Suprapubic skin (tissue), 4 donors: ENCODE data around the gene NKAIN2.

ENCODE experiments used
- POLR2A ChIP-seq, 2 donors: fragments of 450-650 bp; IDR thresholded peaks; one replicate each; pipeline ENCODE4 v1.6.1; 2017; ENCODE audit warnings: antibody characterized with exemption in 2 of 2, mild to moderate bottlenecking in 2 of 2, moderate library complexity in 2 of 2
- POLR2AphosphoS5 ChIP-seq, 3 donors: sonication (generic); formaldehyde crosslinking; IDR thresholded peaks; one replicate each; pipeline ENCODE4 v1.6.1; 2017; ENCODE audit warnings: antibody characterized with exemption in 3 of 3
- TF ChIP-seq, protein P1 (sequence below), 2 donors: fragments of 200-600 bp in 1 of 2; fragments of 450-650 bp in 1 of 2; sonication (generic) in 1 of 2; IDR thresholded peaks; one replicate each; pipeline ENCODE4 v1.5.1; 2016 to 2019; ENCODE audit warnings: antibody characterized with exemption in 2 of 2, mild to moderate bottlenecking in 1 of 2, moderate library complexity in 1 of 2

DNA sequence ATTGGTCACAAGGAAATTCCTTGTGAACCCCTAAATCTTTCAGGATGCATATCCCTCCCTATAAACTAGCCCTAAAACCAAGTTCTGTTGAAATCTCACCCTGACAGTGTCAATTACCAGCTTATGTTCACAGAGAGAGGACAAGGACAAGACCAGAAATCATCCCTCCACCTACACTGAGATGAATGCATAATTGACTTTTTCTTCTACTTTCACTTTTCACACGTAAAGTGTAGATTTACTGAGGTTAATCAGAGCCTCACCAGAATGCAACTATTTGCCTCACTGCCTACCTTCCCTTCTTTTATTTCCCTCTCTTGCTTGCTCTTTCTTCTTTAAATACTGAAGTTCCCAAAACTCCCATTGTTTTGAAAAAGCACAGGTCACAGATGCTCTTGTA lies 15.3 kb upstream of the NKAIN2 start:
- TF ChIP-seq POLR2A (IDR thresholded peaks at IDR 0.05) (no peak), POLR2AphosphoS5 (IDR thresholded peaks at IDR 0.05) (no peak)
- TF ChIP-seq, protein P1, sequence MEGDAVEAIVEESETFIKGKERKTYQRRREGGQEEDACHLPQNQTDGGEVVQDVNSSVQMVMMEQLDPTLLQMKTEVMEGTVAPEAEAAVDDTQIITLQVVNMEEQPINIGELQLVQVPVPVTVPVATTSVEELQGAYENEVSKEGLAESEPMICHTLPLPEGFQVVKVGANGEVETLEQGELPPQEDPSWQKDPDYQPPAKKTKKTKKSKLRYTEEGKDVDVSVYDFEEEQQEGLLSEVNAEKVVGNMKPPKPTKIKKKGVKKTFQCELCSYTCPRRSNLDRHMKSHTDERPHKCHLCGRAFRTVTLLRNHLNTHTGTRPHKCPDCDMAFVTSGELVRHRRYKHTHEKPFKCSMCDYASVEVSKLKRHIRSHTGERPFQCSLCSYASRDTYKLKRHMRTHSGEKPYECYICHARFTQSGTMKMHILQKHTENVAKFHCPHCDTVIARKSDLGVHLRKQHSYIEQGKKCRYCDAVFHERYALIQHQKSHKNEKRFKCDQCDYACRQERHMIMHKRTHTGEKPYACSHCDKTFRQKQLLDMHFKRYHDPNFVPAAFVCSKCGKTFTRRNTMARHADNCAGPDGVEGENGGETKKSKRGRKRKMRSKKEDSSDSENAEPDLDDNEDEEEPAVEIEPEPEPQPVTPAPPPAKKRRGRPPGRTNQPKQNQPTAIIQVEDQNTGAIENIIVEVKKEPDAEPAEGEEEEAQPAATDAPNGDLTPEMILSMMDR (IDR thresholded peaks at IDR 0.05): no peak
